ENCODE measurements around the gene FLT4. TPM values are rescaled to one million over a fixed set of nuclear protein-coding genes. Genes with fewer than 3 reads are reported as not detected.

The FLT4 gene
- total RNA-seq, 1 donor from 2014 or later = 7.2 TPM

DNA sequence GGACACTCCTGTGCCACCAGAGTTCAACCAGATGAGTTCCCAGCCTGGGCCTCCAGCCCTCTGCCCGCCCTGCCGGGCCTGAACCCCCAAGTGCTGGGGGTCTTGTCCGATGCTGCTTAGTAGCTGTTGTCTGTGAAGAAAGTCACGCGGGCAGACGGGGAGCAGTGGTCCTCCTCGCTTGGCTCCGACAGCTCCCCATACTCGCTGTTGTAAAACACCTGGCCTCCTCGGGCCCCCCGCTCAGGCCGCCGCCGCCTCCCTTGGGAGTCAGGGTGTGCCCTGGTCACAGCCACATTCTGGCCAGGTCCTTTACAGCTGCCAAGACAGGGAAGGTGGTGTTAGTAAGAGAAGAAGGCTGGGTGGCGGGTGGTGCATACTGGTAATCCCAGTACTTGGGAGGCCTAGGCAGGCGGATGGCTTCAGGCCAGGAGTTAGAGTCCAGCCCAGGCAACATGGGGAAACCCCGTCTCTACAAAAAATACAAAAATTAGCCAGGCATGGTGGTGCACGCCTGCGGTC is 46.3 kb downstream of the FLT4 start:
- no peak for FAIRE-seq
- no peak overlapping the region for H3K27ac Mint-ChIP-seq (ENCODE audit: unreplicated experiment)

GRCh38 chr5:180602481-180603075 is 46.8 kb downstream of the FLT4 start:
- Mint-ChIP-seq H3K27ac (ENCODE audit: unreplicated experiment) (no peak overlapping the region), H3K27me3 (ENCODE audit: low read depth, unreplicated experiment) (peaks cover 24% of the 10 kb centered on the region), H3K4me3 (ENCODE audit: unreplicated experiment) (no peak overlapping the region), H3K4me1 (ENCODE audit: low read depth, unreplicated experiment) (no peaks in the 10 kb centered on the region), H3K36me3 (ENCODE audit: low read depth, unreplicated experiment) (peaks cover 1% of the 10 kb centered on the region), H3K9me3 (ENCODE audit: unreplicated experiment) (peaks cover 1% of the 10 kb centered on the region)
- DNase-seq (ENCODE audit: low read depth) (no peak), FAIRE-seq (no peak)
- no peak overlapping the region for H3K4me3 ChIP-seq (ENCODE audit: insufficient read depth, low read depth, low read length)
- H3K27ac ChIP-seq (ENCODE audit: low read depth, low read length) = no peak overlapping the region
- no peaks in the 10 kb centered on the region for H3K4me1 ChIP-seq (ENCODE audit: insufficient read depth, low read length)
- no peak overlapping the region for H3K4me2 ChIP-seq (ENCODE audit: low read length)
- H3K9ac ChIP-seq (ENCODE audit: low read length) = no peak overlapping the region
- no peaks in the 10 kb centered on the region for H3K36me3 ChIP-seq (ENCODE audit: insufficient read depth, low read length)
- no peaks in the 10 kb centered on the region for H3K9me3 ChIP-seq (ENCODE audit: insufficient read depth, low read depth, low read length)
- no peaks in the 10 kb centered on the region for H3K79me2 ChIP-seq (ENCODE audit: insufficient read depth, low read length)
- H2AFZ ChIP-seq (ENCODE audit: low read depth, low read length) = no peak overlapping the region
- no peaks in the 10 kb centered on the region for H4K20me1 ChIP-seq (ENCODE audit: insufficient read depth, low read length)
- H3K27me3 ChIP-seq (ENCODE audit: insufficient read depth, low read length) = no peaks in the 10 kb centered on the region
- TF ChIP-seq, protein P1, sequence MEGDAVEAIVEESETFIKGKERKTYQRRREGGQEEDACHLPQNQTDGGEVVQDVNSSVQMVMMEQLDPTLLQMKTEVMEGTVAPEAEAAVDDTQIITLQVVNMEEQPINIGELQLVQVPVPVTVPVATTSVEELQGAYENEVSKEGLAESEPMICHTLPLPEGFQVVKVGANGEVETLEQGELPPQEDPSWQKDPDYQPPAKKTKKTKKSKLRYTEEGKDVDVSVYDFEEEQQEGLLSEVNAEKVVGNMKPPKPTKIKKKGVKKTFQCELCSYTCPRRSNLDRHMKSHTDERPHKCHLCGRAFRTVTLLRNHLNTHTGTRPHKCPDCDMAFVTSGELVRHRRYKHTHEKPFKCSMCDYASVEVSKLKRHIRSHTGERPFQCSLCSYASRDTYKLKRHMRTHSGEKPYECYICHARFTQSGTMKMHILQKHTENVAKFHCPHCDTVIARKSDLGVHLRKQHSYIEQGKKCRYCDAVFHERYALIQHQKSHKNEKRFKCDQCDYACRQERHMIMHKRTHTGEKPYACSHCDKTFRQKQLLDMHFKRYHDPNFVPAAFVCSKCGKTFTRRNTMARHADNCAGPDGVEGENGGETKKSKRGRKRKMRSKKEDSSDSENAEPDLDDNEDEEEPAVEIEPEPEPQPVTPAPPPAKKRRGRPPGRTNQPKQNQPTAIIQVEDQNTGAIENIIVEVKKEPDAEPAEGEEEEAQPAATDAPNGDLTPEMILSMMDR (IDR thresholded peaks at IDR 0.05; ENCODE audit: insufficient read depth, low read depth, low read length) = no peak
- no peak for TF ChIP-seq EZH2 (IDR thresholded peaks at IDR 0.05; ENCODE audit: insufficient read depth, low read length)

More for the DNA sequence above, 46.3 kb downstream of the FLT4 start:
- H3K9me3 Mint-ChIP-seq (ENCODE audit: unreplicated experiment) = peaks cover 1% of the 10 kb centered on the region
- TF ChIP-seq, protein P1 (IDR thresholded peaks at IDR 0.05; ENCODE audit: insufficient read depth, low read depth, low read length) = no peak
- no peak for TF ChIP-seq EZH2 (IDR thresholded peaks at IDR 0.05; ENCODE audit: insufficient read depth, low read length)
- Histone ChIP-seq H3K4me1 (ENCODE audit: insufficient read depth, low read length) (no peaks in the 10 kb centered on the region), H3K27me3 (ENCODE audit: insufficient read depth, low read length) (no peaks in the 10 kb centered on the region), H3K27ac (ENCODE audit: low read depth, low read length) (no peak overlapping the region), H4K20me1 (ENCODE audit: insufficient read depth, low read length) (no peaks in the 10 kb centered on the region), H2AFZ (ENCODE audit: low read depth, low read length) (no peak overlapping the region), H3K9me3 (ENCODE audit: insufficient read depth, low read depth, low read length) (no peaks in the 10 kb centered on the region), H3K36me3 (ENCODE audit: insufficient read depth, low read length) (no peaks in the 10 kb centered on the region), H3K4me2 (ENCODE audit: low read length) (no peak overlapping the region), H3K4me3 (ENCODE audit: insufficient read depth, low read depth, low read length) (no peak overlapping the region), H3K9ac (ENCODE audit: low read length) (no peak overlapping the region), H3K79me2 (ENCODE audit: insufficient read depth, low read length) (no peaks in the 10 kb centered on the region)
- peaks cover 3% of the 10 kb centered on the region for H3K4me1 Mint-ChIP-seq (ENCODE audit: low read depth, unreplicated experiment)
- no peak for DNase-seq (ENCODE audit: low read depth)
- peaks cover 1% of the 10 kb centered on the region for H3K36me3 Mint-ChIP-seq (ENCODE audit: low read depth, unreplicated experiment)
- no peak overlapping the region for H3K4me3 Mint-ChIP-seq (ENCODE audit: unreplicated experiment)
- peaks cover 27% of the 10 kb centered on the region for H3K27me3 Mint-ChIP-seq (ENCODE audit: low read depth, unreplicated experiment)

Data from astrocyte (in vitro differentiated cells and primary cell).